ENCODE data around the gene PITPNC1. TPM values are rescaled to one million over a fixed set of nuclear protein-coding genes. Genes with fewer than 3 reads are reported as not detected.
"Not testable (repeated sequence)": the region's sequence is repeated elsewhere in the genome, so short reads cannot be mapped to it uniquely, and the experiment has no call there.

Gene PITPNC1
- total RNA-seq = 10 to 100 TPM; 14.1 to 35.5 (median 31.8) TPM

- Histone ChIP-seq H3K9me3 (no peaks in the 10 kb centered on the region), H3K4me1 (peaks cover 18 to 50% (median 37%) of the 10 kb centered on the region in 4 donors), H3K27me3 (no peaks in the 10 kb centered on the region), H3K27ac (replicated peaks in 1 of 4) (peak within 1 kb of the TSS; percentile 91 to 96 (median 95)), H3K4me3 (peak within 1 kb of the TSS; percentile 81 to 93 (median 90)), H3K36me3 (no peaks in the 10 kb centered on the region)
- WGBS = 0% methylated on average over 19 of the region's 56 CpGs
- intact Hi-C loops (cut with DNase I) = no loop called here
- TF ChIP-seq POLR2A (IDR thresholded peaks at IDR 0.05; ENCODE audit: low read depth) (peak; percentile 11), POLR2AphosphoS5 (IDR thresholded peaks at IDR 0.05) (peak; percentile 89 to 95), EP300 (IDR thresholded peaks at IDR 0.05) (no peak)
- TF ChIP-seq, protein P1, sequence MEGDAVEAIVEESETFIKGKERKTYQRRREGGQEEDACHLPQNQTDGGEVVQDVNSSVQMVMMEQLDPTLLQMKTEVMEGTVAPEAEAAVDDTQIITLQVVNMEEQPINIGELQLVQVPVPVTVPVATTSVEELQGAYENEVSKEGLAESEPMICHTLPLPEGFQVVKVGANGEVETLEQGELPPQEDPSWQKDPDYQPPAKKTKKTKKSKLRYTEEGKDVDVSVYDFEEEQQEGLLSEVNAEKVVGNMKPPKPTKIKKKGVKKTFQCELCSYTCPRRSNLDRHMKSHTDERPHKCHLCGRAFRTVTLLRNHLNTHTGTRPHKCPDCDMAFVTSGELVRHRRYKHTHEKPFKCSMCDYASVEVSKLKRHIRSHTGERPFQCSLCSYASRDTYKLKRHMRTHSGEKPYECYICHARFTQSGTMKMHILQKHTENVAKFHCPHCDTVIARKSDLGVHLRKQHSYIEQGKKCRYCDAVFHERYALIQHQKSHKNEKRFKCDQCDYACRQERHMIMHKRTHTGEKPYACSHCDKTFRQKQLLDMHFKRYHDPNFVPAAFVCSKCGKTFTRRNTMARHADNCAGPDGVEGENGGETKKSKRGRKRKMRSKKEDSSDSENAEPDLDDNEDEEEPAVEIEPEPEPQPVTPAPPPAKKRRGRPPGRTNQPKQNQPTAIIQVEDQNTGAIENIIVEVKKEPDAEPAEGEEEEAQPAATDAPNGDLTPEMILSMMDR (IDR thresholded peaks at IDR 0.05) = peak in 1 of 3 experiments; percentile 6
- peak; percentile 96 for DNase-seq (ENCODE audit: extremely low spot score)
Observed at GRCh38 chr17:67376737-67377487, at the start of gene PITPNC1. TSS of gene PITPNC1 (plus strand) at chr17:67377281.

DNA sequence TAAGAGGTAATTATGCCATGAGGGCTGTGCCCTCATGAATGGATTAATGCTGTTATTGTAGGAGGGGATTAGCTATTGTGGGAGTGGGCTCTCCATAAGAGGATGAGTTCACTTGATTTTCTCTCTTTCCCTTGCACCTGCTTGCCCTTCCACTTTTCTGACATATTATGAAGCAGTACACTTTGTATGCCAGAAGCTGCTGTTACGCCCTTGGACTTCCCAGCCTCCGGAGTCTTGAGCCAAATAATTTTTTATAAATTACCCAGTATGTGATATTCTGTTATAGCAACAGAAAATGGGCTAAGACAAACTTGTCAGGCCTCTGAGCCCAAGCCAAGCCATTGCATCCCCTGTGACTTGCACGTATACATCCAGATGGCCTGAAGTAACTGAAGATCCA lies 49.1 kb upstream of the PITPNC1 start:
- no peak for TF ChIP-seq POLR2AphosphoS5 (IDR thresholded peaks at IDR 0.05)
- TF ChIP-seq, protein P1 (IDR thresholded peaks at IDR 0.05) = no peak
- TF ChIP-seq POLR2A (IDR thresholded peaks at IDR 0.05; ENCODE audit: low read depth) = no peak
- no peak for TF ChIP-seq EP300 (IDR thresholded peaks at IDR 0.05)
- Histone ChIP-seq H3K4me1 (no peaks in the 10 kb centered on the region), H3K9me3 (no peaks in the 10 kb centered on the region), H3K36me3 (no peaks in the 10 kb centered on the region), H3K27ac (replicated peaks in 1 of 4) (no peak overlapping the region), H3K4me3 (no peak overlapping the region), H3K27me3 (no peaks in the 10 kb centered on the region)
- whole genome bisulfite sequencing = 64% methylated on average over 3 of the region's 3 CpGs
- no peak for DNase-seq (ENCODE audit: extremely low spot score)
- intact Hi-C loops (cut with DNase I) = no loop called here

- WGBS = 96% methylated on average over 8 of the region's 8 CpGs
- H3K9me3 ChIP-seq = not testable (repeated sequence)
Observed at GRCh38 chr17:67331381-67332161, 45.5 kb upstream of the PITPNC1 start.

GRCh38 chr17:67332162-67332508 lies 44.9 kb upstream of the PITPNC1 start:
- 100% methylated on average over 1 of the region's 1 CpG for WGBS
- H3K4me3 ChIP-seq; H3K36me3 ChIP-seq; H3K27me3 ChIP-seq; intact Hi-C loops (cut with DNase I); DNase-seq (ENCODE audit: extremely low spot score); H3K27ac ChIP-seq (replicated peaks in 1 of 4); H3K9me3 ChIP-seq; H3K4me1 ChIP-seq: not testable (repeated sequence)

More at GRCh38 chr17:67331381-67332161, 45.5 kb upstream of the PITPNC1 start:
- H3K36me3 ChIP-seq; H3K27ac ChIP-seq (replicated peaks in 1 of 4); intact Hi-C loops (cut with DNase I); H3K4me3 ChIP-seq; H3K4me1 ChIP-seq; H3K27me3 ChIP-seq: not testable (repeated sequence)
- DNase-seq (ENCODE audit: extremely low spot score) = peak; percentile 60

DNA sequence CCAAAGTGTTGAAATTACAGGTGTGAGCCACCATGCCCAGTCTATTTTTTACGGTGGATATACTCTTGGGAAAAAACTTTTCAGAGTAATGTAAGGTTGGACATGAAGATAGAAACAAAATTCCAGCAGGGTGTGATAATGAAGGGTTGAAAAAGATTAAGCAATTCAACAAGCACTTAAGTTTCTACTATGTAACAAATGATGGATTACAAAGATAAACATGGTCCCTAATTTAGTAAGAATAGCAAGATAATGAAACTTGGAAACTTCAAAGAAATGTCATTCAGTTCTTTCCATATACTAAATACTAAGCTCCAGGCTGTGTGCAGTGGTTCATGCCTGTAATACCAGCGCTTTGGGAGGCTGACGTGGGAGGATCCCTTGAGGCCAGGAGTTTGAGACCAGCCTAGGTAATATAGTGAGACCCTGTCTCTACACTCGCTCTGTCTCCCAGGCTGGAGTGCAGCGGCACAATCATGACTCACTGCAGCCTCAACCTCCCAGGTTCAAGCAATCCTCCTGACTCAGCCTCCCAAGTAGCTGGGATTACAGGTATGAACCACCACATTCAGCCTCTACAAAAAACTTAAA lies 41.7 kb upstream of the PITPNC1 start:
- TF ChIP-seq POLR2AphosphoS5 (IDR thresholded peaks at IDR 0.05) (no peak), EP300 (IDR thresholded peaks at IDR 0.05) (no peak)
- TF ChIP-seq, protein P1 (IDR thresholded peaks at IDR 0.05) = no peak
- Histone ChIP-seq H3K27me3 (no peaks in the 10 kb centered on the region), H3K4me1 (no peaks in the 10 kb centered on the region), H3K4me3 (no peak overlapping the region), H3K9me3 (peaks cover 0 to 3% (median 0%) of the 10 kb centered on the region in 4 donors), H3K36me3 (peaks cover 0 to 15% (median 8%) of the 10 kb centered on the region in 4 donors), H3K27ac (replicated peaks in 1 of 4) (no peak overlapping the region)
- intact Hi-C loops (cut with DNase I) = no loop called here
- 69% methylated on average over 5 of the region's 5 CpGs for WGBS
- DNase-seq (ENCODE audit: extremely low spot score) = no peak

All from esophagus muscularis mucosa (tissue), 4 donors.